Mononuclear cell (primary cell): Measurements from ENCODE around the gene OR2A7. TPM values are rescaled to one million over a fixed set of nuclear protein-coding genes. Genes with fewer than 3 reads are reported as not detected.
"Not testable (repeated sequence)": the region's sequence is repeated elsewhere in the genome, so short reads cannot be mapped to it uniquely, and the experiment has no call there.

Source experiments
- H3K27me3 ChIP-seq: 2 replicates; pipeline ENCODE4 v1.6.0; 2011; ENCODE audit warnings: low read length, control low read depth; ENCODE audit not compliant: insufficient read depth
- H3K4me1 ChIP-seq: 2 replicates; pipeline ENCODE4 v1.5.1; 2011; ENCODE audit warnings: mild to moderate bottlenecking, low read length, control low read depth; ENCODE audit not compliant: insufficient read depth
- H3K4me3 ChIP-seq: 2 replicates; pipeline ENCODE4 v1.5.1; 2011; ENCODE audit warnings: mild to moderate bottlenecking, low read length, moderate library complexity
- H3K9me3 ChIP-seq: 2 replicates; pipeline ENCODE4 v1.5.1; 2011; ENCODE audit warnings: low read depth, mild to moderate bottlenecking, control low read depth, low read length
- total RNA-seq: library from RNA; depleted of rRNA; stranded (reverse); fragments of >200 nt; gene quantifications from one replicate; pipeline ENCODE4 v1.2.3, GENCODE V29; 2012

The OR2A7 gene
- total RNA-seq = 3.6 TPM

- H3K9me3 ChIP-seq, H3K4me1 ChIP-seq, H3K27me3 ChIP-seq, H3K4me3 ChIP-seq: not testable (repeated sequence)
Observed at GRCh38 chr7:144264692-144265091, at the start of gene OR2A7. TSS of gene OR2A7 (minus strand) at chr7:144264792. CDS start at chr7:144259628, 5,164 bp downstream.

GRCh38 chr7:144311872-144312469 lies 47.4 kb upstream of the OR2A7 start, which contains the start of gene OR2A1:
TSS of gene OR2A1 (plus strand) at chr7:144312419. CDS start at chr7:144318125, 5,706 bp downstream.
- not testable (repeated sequence) for H3K4me1 ChIP-seq, H3K9me3 ChIP-seq, H3K27me3 ChIP-seq, H3K4me3 ChIP-seq

- H3K9me3 ChIP-seq, H3K4me3 ChIP-seq, H3K4me1 ChIP-seq, H3K27me3 ChIP-seq: not testable (repeated sequence)
Observed at GRCh38 chr7:144311218-144311617, 46.6 kb upstream of the OR2A7 start.

- H3K27me3 ChIP-seq, H3K4me1 ChIP-seq, H3K4me3 ChIP-seq, H3K9me3 ChIP-seq: not testable (repeated sequence)
Observed at GRCh38 chr7:144309702-144310101, 45.1 kb upstream of the OR2A7 start.

GRCh38 chr7:144305156-144305555 lies 40.6 kb upstream of the OR2A7 start:
- not testable (repeated sequence) for H3K27me3 ChIP-seq, H3K9me3 ChIP-seq, H3K4me3 ChIP-seq, H3K4me1 ChIP-seq

GRCh38 chr7:144303607-144304006 lies 39.0 kb upstream of the OR2A7 start:
- not testable (repeated sequence) for H3K27me3 ChIP-seq

GRCh38 chr7:144302578-144303303 lies 38.1 kb upstream of the OR2A7 start:
- not testable (repeated sequence) for H3K9me3 ChIP-seq, H3K4me1 ChIP-seq, H3K4me3 ChIP-seq, H3K27me3 ChIP-seq

More at GRCh38 chr7:144303607-144304006, 39.0 kb upstream of the OR2A7 start:
- not testable (repeated sequence) for H3K4me3 ChIP-seq, H3K9me3 ChIP-seq, H3K4me1 ChIP-seq

- H3K9me3 ChIP-seq, H3K4me1 ChIP-seq, H3K27me3 ChIP-seq, H3K4me3 ChIP-seq: not testable (repeated sequence)
Observed at GRCh38 chr7:144293794-144294499, 29.4 kb upstream of the OR2A7 start.

GRCh38 chr7:144292384-144293161 lies 28.0 kb upstream of the OR2A7 start:
- not testable (repeated sequence) for H3K4me1 ChIP-seq, H3K27me3 ChIP-seq, H3K9me3 ChIP-seq, H3K4me3 ChIP-seq

GRCh38 chr7:144291607-144292006 lies 27.0 kb upstream of the OR2A7 start:
- H3K27me3 ChIP-seq, H3K4me3 ChIP-seq, H3K9me3 ChIP-seq, H3K4me1 ChIP-seq: not testable (repeated sequence)

- not testable (repeated sequence) for H3K4me3 ChIP-seq, H3K4me1 ChIP-seq, H3K27me3 ChIP-seq
Observed at GRCh38 chr7:144287171-144287784, 22.7 kb upstream of the OR2A7 start.

GRCh38 chr7:144283716-144284115 lies 19.1 kb upstream of the OR2A7 start:
- H3K4me3 ChIP-seq, H3K4me1 ChIP-seq, H3K9me3 ChIP-seq, H3K27me3 ChIP-seq: not testable (repeated sequence)

More at GRCh38 chr7:144287171-144287784, 22.7 kb upstream of the OR2A7 start:
- H3K9me3 ChIP-seq = not testable (repeated sequence)

GRCh38 chr7:144282490-144282889 lies 17.9 kb upstream of the OR2A7 start:
- H3K9me3 ChIP-seq, H3K27me3 ChIP-seq, H3K4me3 ChIP-seq, H3K4me1 ChIP-seq: not testable (repeated sequence)

- not testable (repeated sequence) for H3K4me1 ChIP-seq, H3K4me3 ChIP-seq
Observed at GRCh38 chr7:144281981-144282380, 17.4 kb upstream of the OR2A7 start.

GRCh38 chr7:144280010-144280409 lies 15.4 kb upstream of the OR2A7 start:
- not testable (repeated sequence) for H3K4me1 ChIP-seq, H3K4me3 ChIP-seq, H3K9me3 ChIP-seq, H3K27me3 ChIP-seq

More at GRCh38 chr7:144281981-144282380, 17.4 kb upstream of the OR2A7 start:
- not testable (repeated sequence) for H3K9me3 ChIP-seq, H3K27me3 ChIP-seq
